Endothelial cell of umbilical vein (primary cell): ENCODE measurements around the gene PTOV1. TPM values are rescaled to one million over a fixed set of nuclear protein-coding genes. Genes with fewer than 3 reads are reported as not detected.
A peak's percentile ranks its signal among the peaks of the same experiment; 100 is the strongest.

Experiments
- BruUV-seq: library from RNA; stranded (reverse); fragments of 400-500 nt; replicated peaks from 2 replicates; lab custom pipeline; 2021; lab: Mats Ljungman, UMichigan
- CTCF ChIA-PET: fragments of 300-600, 350-600 bp; sonication (Branson Sonifier 250); formaldehyde crosslinking; loops from one replicate; lab custom pipeline; 2021; ENCODE audit warnings: antibody characterized with exemption, inconsistent platforms; lab: Charles Lee
- POLR2A ChIA-PET: fragments of 300-600, 350-600 bp; sonication (Branson Sonifier 250); formaldehyde crosslinking; loops from one replicate; lab custom pipeline; 2021; ENCODE audit warnings: antibody characterized with exemption, inconsistent platforms; lab: Charles Lee
- DNase-seq: peaks from one replicate; pipeline ENCODE4 v3.0.0-alpha.2; 2011; ENCODE audit warnings: low read depth, low spot score
- FAIRE-seq: peaks from 2 replicates; lab custom pipeline; 2011; peaks lifted over from hg19 to GRCh38; lab: Jason Lieb, UNC
- H2AFZ ChIP-seq: 2 replicates; pipeline ENCODE4 v1.6.0; 2012; ENCODE audit warnings: low read depth, low read length, control low read depth, inconsistent platforms
- H3K27ac ChIP-seq: 2 replicates; pipeline ENCODE4 v1.5.1; 2011; ENCODE audit warnings: low read depth, mild to moderate bottlenecking, control low read depth, low read length, moderate library complexity; ENCODE audit not compliant: insufficient read depth
- H3K27me3 ChIP-seq, 2 experiments: 2 replicates each; pipeline versions ENCODE4 v1.6.0 to v1.6.1; 2011; ENCODE audit warnings: low read length in 2 of 2, mixed read lengths in 1 of 2; ENCODE audit not compliant: control insufficient read depth in 2 of 2, insufficient read depth in 2 of 2
- H3K36me3 ChIP-seq, 2 experiments: 2 replicates in 1 of 2; 3 replicates in 1 of 2; pipeline ENCODE4 v1.5.1; 2011; ENCODE audit warnings: low read length in 2 of 2, mild to moderate bottlenecking in 1 of 2, moderate library complexity in 1 of 2; ENCODE audit not compliant: control insufficient read depth in 2 of 2, insufficient read depth in 2 of 2; ENCODE audit errors: extremely low read depth in 1 of 2
- H3K4me1 ChIP-seq: 3 replicates; pipeline ENCODE4 v1.5.1; 2011; ENCODE audit warnings: mild to moderate bottlenecking, low read length; ENCODE audit not compliant: control insufficient read depth, insufficient read depth; ENCODE audit errors: extremely low read depth
- H3K4me2 ChIP-seq: 2 replicates; pipeline ENCODE4 v1.6.1; 2011; ENCODE audit warnings: low read length, control low read depth, mixed read lengths; ENCODE audit not compliant: insufficient read depth
- H3K4me3 ChIP-seq, 3 experiments: fragments of 200-600 bp in 1 of 3; sonication (generic), shearing (Covaris generic) in 1 of 3; replicated peaks in 1 of 3; 2 replicates each; pipeline ENCODE4 v1.5.1; 2011 to 2016; ENCODE audit warnings: control low read depth in 3 of 3, low read length in 3 of 3, mild to moderate bottlenecking in 2 of 3, inconsistent platforms in 1 of 3, low read depth in 1 of 3, moderate library complexity in 1 of 3; ENCODE audit not compliant: insufficient read depth in 1 of 3
- H3K79me2 ChIP-seq: 2 replicates; pipeline ENCODE4 v1.6.0; 2012; ENCODE audit warnings: low read length, inconsistent platforms; ENCODE audit not compliant: control insufficient read depth, insufficient read depth
- H3K9ac ChIP-seq: replicated peaks from 2 replicates; pipeline ENCODE3; 2011; ENCODE audit warnings: low read length, control low read depth; ENCODE audit not compliant: insufficient read depth; ENCODE audit errors: extremely low read depth
- H3K9me1 ChIP-seq: replicated peaks from 3 replicates; pipeline ENCODE4 v1.6.0; 2011; ENCODE audit warnings: mild to moderate bottlenecking, low read length; ENCODE audit not compliant: control insufficient read depth, insufficient read depth; ENCODE audit errors: extremely low read depth
- H3K9me3 ChIP-seq: replicated peaks from 2 replicates; pipeline ENCODE4 v1.5.1; 2012; ENCODE audit warnings: low read length, inconsistent platforms; ENCODE audit not compliant: control insufficient read depth, insufficient read depth
- H4K20me1 ChIP-seq: replicated peaks from 2 replicates; pipeline ENCODE3; 2011; ENCODE audit warnings: mild to moderate bottlenecking, low read length; ENCODE audit not compliant: control insufficient read depth, insufficient read depth; ENCODE audit errors: extremely low read depth
- GATA2 ChIP-seq: IDR thresholded peaks from 2 replicates; pipeline ENCODE4 v1.7.0; 2011; ENCODE audit warnings: low read depth, mild to moderate bottlenecking, moderate library complexity, mixed read lengths, low read length; ENCODE audit not compliant: insufficient read length, insufficient read depth
- JUN ChIP-seq: IDR thresholded peaks from 2 replicates; pipeline ENCODE4 v1.6.1; 2011; ENCODE audit warnings: borderline replicate concordance, low read depth; ENCODE audit not compliant: insufficient read length, insufficient read depth
- MYC ChIP-seq: IDR thresholded peaks from one replicate; pipeline ENCODE4 v1.6.1; 2011; ENCODE audit warnings: mild to moderate bottlenecking, low read depth, low read length
- dilution Hi-C: fragments of 300-500 bp; cut with MboI; formaldehyde crosslinking; loops from one replicate; pipeline ENCODE4 v1.15.0; 2019; ENCODE audit warnings: low sequenced_read_pairs; ENCODE audit not compliant: extremely low pct_ligation_motif_present
- intact Hi-C: fragments of 100-400 bp; cut with micrococcal nuclease; formaldehyde crosslinking; loops from one replicate; pipeline ENCODE4 v1.10.0; 2022
- polyA plus RNA-seq, 4 experiments: library from polyadenylated mRNA; depleted of rRNA in 3 of 4; stranded (reverse) in 3 of 4; unstranded in 1 of 4; fragments of >200 nt; gene quantifications; 2 replicates each; pipeline versions ENCODE4 v1.2.1 to v1.2.3, GENCODE V29; 2011 to 2012; ENCODE audit warnings: missing spikeins in 1 of 4
- total RNA-seq: library from RNA; stranded (reverse); gene quantifications from 2 replicates; pipeline ENCODE4 v1.2.3, GENCODE V29; 2021
- TF ChIP-seq, protein P1 (sequence below), 2 donors: IDR thresholded peaks; 1 replicate in 1 of 2; 2 replicates in 1 of 2; pipeline ENCODE4 v1.5.1; 2011; ENCODE audit warnings: low read length in 2 of 2, mild to moderate bottlenecking in 2 of 2, moderate library complexity in 2 of 2, control low read depth in 1 of 2, inconsistent platforms in 1 of 2, low read depth in 1 of 2; ENCODE audit not compliant: insufficient read depth in 1 of 2; ENCODE audit errors: extremely low read depth in 1 of 2
- TF ChIP-seq, protein P2 (sequence below): IDR thresholded peaks from 2 replicates; pipeline ENCODE4 v1.6.1; 2011; ENCODE audit not compliant: insufficient read depth, insufficient read length

The PTOV1 gene
- total and polyA plus RNA-seq, 2 donors (not counting 3 experiments of a cell fraction or from before 2014, with no cell fraction given) = 116 to 184 TPM

GRCh38 chr19:49837425-49837824 is 13.5 kb upstream of the PTOV1 start:
- BruUV-seq = no TSS peak
- peaks cover 6 to 46% of the 10 kb centered on the region in 2 experiments for H3K36me3 ChIP-seq
- dilution Hi-C loops (no loop called here), intact Hi-C loops (no loop called here)
- no peaks in the 10 kb centered on the region for H4K20me1 ChIP-seq
- H3K4me2 ChIP-seq = no peak overlapping the region
- ChIA-PET POLR2A (no interaction called here), CTCF (no interaction called here)
- FAIRE-seq (no peak), DNase-seq (no peak)
- no peak for TF ChIP-seq GATA2
- TF ChIP-seq, protein P1, sequence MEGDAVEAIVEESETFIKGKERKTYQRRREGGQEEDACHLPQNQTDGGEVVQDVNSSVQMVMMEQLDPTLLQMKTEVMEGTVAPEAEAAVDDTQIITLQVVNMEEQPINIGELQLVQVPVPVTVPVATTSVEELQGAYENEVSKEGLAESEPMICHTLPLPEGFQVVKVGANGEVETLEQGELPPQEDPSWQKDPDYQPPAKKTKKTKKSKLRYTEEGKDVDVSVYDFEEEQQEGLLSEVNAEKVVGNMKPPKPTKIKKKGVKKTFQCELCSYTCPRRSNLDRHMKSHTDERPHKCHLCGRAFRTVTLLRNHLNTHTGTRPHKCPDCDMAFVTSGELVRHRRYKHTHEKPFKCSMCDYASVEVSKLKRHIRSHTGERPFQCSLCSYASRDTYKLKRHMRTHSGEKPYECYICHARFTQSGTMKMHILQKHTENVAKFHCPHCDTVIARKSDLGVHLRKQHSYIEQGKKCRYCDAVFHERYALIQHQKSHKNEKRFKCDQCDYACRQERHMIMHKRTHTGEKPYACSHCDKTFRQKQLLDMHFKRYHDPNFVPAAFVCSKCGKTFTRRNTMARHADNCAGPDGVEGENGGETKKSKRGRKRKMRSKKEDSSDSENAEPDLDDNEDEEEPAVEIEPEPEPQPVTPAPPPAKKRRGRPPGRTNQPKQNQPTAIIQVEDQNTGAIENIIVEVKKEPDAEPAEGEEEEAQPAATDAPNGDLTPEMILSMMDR (IDR thresholded peaks at IDR 0.05; ENCODE audit: extremely low read depth in 1 of 2, insufficient read depth in 1 of 2, low read depth in 1 of 2, low read length in 2 of 2) = no peak
- TF ChIP-seq JUN = no peak
- no peak for TF ChIP-seq MYC
- H2AFZ ChIP-seq = no peak overlapping the region
- H3K27ac ChIP-seq = no peak overlapping the region
- no peak overlapping the region for H3K4me3 ChIP-seq
- H3K79me2 ChIP-seq = no peaks in the 10 kb centered on the region
- H3K9me1 ChIP-seq = no peaks in the 10 kb centered on the region
- H3K4me1 ChIP-seq = peaks cover 5% of the 10 kb centered on the region
- no peak overlapping the region for H3K9ac ChIP-seq
- H3K9me3 ChIP-seq = no peaks in the 10 kb centered on the region
- no peaks in the 10 kb centered on the region for H3K27me3 ChIP-seq

GRCh38 chr19:49838885-49839588 is 11.9 kb upstream of the PTOV1 start:
- no peak overlapping the region for H3K4me3 ChIP-seq
- intact Hi-C loops = no loop called here
- no peak overlapping the region for H2AFZ ChIP-seq
- FAIRE-seq (no peak), DNase-seq (no peak)
- H3K79me2 ChIP-seq = no peaks in the 10 kb centered on the region
- POLR2A ChIA-PET = no interaction called here
- no peaks in the 10 kb centered on the region for H3K9me3 ChIP-seq
- TSS peak; percentile 25 for BruUV-seq
- H4K20me1 ChIP-seq = no peaks in the 10 kb centered on the region
- dilution Hi-C loops = no loop called here
- CTCF ChIA-PET = no interaction called here
- no peak overlapping the region for H3K9ac ChIP-seq
- H3K4me1 ChIP-seq = no peaks in the 10 kb centered on the region
- TF ChIP-seq, protein P2, sequence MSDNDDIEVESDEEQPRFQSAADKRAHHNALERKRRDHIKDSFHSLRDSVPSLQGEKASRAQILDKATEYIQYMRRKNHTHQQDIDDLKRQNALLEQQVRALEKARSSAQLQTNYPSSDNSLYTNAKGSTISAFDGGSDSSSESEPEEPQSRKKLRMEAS = no peak
- TF ChIP-seq, protein P1 (IDR thresholded peaks at IDR 0.05; ENCODE audit: extremely low read depth in 1 of 2, insufficient read depth in 1 of 2, low read depth in 1 of 2, low read length in 2 of 2) = no peak
- H3K36me3 ChIP-seq = peaks cover 6 to 39% of the 10 kb centered on the region in 2 experiments
- no peaks in the 10 kb centered on the region for H3K9me1 ChIP-seq
- H3K4me2 ChIP-seq = no peak overlapping the region
- no peak overlapping the region for H3K27ac ChIP-seq
- H3K27me3 ChIP-seq = no peaks in the 10 kb centered on the region
